ENCODE data around the gene CHMP2A.

GRCh38 chr19:58581227-58582141 lies 26.6 kb upstream of the CHMP2A start:
- TF ChIP-seq USF1 (CRISPR knock-in tag; IDR thresholded peaks at IDR 0.05) (no peak), ZBTB21 (CRISPR knock-in tag; IDR thresholded peaks at IDR 0.05; ENCODE audit: borderline replicate concordance) (no peak), USF2 (CRISPR knock-in tag; IDR thresholded peaks at IDR 0.05) (no peak), FOXK1 (CRISPR knock-in tag; IDR thresholded peaks at IDR 0.05) (peak; percentile 37; the same call in 1 of the 2 replicates), ZNF232 (CRISPR knock-in tag; IDR thresholded peaks at IDR 0.05) (0 out of 2 replicates have a peak, but pooled peaks have one; percentile 23), ESRRA (CRISPR knock-in tag; IDR thresholded peaks at IDR 0.05; ENCODE audit: borderline replicate concordance) (no peak), ATF3 (CRISPR knock-in tag; conservative IDR thresholded peaks at IDR 0.05) (no peak), MAX (CRISPR knock-in tag; IDR thresholded peaks at IDR 0.05) (peak; percentile 82)
- TF ChIP-seq, protein P1, sequence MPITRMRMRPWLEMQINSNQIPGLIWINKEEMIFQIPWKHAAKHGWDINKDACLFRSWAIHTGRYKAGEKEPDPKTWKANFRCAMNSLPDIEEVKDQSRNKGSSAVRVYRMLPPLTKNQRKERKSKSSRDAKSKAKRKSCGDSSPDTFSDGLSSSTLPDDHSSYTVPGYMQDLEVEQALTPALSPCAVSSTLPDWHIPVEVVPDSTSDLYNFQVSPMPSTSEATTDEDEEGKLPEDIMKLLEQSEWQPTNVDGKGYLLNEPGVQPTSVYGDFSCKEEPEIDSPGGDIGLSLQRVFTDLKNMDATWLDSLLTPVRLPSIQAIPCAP (CRISPR knock-in tag; IDR thresholded peaks at IDR 0.05) = no peak
- TF ChIP-seq, protein P2, sequence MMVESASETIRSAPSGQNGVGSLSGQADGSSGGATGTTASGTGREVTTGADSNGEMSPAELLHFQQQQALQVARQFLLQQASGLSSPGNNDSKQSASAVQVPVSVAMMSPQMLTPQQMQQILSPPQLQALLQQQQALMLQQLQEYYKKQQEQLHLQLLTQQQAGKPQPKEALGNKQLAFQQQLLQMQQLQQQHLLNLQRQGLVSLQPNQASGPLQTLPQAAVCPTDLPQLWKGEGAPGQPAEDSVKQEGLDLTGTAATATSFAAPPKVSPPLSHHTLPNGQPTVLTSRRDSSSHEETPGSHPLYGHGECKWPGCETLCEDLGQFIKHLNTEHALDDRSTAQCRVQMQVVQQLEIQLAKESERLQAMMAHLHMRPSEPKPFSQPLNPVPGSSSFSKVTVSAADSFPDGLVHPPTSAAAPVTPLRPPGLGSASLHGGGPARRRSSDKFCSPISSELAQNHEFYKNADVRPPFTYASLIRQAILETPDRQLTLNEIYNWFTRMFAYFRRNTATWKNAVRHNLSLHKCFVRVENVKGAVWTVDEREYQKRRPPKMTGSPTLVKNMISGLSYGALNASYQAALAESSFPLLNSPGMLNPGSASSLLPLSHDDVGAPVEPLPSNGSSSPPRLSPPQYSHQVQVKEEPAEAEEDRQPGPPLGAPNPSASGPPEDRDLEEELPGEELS (CRISPR knock-in tag; IDR thresholded peaks at IDR 0.05) = no peak
- TF ChIP-seq, protein P3, sequence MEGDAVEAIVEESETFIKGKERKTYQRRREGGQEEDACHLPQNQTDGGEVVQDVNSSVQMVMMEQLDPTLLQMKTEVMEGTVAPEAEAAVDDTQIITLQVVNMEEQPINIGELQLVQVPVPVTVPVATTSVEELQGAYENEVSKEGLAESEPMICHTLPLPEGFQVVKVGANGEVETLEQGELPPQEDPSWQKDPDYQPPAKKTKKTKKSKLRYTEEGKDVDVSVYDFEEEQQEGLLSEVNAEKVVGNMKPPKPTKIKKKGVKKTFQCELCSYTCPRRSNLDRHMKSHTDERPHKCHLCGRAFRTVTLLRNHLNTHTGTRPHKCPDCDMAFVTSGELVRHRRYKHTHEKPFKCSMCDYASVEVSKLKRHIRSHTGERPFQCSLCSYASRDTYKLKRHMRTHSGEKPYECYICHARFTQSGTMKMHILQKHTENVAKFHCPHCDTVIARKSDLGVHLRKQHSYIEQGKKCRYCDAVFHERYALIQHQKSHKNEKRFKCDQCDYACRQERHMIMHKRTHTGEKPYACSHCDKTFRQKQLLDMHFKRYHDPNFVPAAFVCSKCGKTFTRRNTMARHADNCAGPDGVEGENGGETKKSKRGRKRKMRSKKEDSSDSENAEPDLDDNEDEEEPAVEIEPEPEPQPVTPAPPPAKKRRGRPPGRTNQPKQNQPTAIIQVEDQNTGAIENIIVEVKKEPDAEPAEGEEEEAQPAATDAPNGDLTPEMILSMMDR (IDR thresholded peaks at IDR 0.05) = peak; percentile 90
- TF ChIP-seq, protein P4, sequence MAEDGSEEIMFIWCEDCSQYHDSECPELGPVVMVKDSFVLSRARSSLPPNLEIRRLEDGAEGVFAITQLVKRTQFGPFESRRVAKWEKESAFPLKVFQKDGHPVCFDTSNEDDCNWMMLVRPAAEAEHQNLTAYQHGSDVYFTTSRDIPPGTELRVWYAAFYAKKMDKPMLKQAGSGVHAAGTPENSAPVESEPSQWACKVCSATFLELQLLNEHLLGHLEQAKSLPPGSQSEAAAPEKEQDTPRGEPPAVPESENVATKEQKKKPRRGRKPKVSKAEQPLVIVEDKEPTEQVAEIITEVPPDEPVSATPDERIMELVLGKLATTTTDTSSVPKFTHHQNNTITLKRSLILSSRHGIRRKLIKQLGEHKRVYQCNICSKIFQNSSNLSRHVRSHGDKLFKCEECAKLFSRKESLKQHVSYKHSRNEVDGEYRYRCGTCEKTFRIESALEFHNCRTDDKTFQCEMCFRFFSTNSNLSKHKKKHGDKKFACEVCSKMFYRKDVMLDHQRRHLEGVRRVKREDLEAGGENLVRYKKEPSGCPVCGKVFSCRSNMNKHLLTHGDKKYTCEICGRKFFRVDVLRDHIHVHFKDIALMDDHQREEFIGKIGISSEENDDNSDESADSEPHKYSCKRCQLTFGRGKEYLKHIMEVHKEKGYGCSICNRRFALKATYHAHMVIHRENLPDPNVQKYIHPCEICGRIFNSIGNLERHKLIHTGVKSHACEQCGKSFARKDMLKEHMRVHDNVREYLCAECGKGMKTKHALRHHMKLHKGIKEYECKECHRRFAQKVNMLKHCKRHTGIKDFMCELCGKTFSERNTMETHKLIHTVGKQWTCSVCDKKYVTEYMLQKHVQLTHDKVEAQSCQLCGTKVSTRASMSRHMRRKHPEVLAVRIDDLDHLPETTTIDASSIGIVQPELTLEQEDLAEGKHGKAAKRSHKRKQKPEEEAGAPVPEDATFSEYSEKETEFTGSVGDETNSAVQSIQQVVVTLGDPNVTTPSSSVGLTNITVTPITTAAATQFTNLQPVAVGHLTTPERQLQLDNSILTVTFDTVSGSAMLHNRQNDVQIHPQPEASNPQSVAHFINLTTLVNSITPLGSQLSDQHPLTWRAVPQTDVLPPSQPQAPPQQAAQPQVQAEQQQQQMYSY (CRISPR knock-in tag; IDR thresholded peaks at IDR 0.05) = no peak
- TF ChIP-seq, protein P5, sequence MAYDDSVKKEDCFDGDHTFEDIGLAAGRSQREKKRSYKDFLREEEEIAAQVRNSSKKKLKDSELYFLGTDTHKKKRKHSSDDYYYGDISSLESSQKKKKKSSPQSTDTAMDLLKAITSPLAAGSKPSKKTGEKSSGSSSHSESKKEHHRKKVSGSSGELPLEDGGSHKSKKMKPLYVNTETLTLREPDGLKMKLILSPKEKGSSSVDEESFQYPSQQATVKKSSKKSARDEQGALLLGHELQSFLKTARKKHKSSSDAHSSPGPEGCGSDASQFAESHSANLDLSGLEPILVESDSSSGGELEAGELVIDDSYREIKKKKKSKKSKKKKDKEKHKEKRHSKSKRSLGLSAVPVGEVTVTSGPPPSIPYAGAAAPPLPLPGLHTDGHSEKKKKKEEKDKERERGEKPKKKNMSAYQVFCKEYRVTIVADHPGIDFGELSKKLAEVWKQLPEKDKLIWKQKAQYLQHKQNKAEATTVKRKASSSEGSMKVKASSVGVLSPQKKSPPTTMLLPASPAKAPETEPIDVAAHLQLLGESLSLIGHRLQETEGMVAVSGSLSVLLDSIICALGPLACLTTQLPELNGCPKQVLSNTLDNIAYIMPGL (CRISPR knock-in tag; IDR thresholded peaks at IDR 0.05) = peak; percentile 91
